Measurements from ENCODE around the gene CFL2.

The CFL2 gene

GRCh38 chr14:34668111-34668510 is 46.3 kb downstream of the CFL2 start:
- DNase-seq: no peak

- DNase-seq: no peak
Observed at GRCh38 chr14:34667007-34667406, 47.4 kb downstream of the CFL2 start.

GRCh38 chr14:34665785-34666435 is 48.5 kb downstream of the CFL2 start:
- no peak for DNase-seq

GRCh38 chr14:34662561-34663088 is 51.8 kb downstream of the CFL2 start:
- DNase-seq: no peak

DNA sequence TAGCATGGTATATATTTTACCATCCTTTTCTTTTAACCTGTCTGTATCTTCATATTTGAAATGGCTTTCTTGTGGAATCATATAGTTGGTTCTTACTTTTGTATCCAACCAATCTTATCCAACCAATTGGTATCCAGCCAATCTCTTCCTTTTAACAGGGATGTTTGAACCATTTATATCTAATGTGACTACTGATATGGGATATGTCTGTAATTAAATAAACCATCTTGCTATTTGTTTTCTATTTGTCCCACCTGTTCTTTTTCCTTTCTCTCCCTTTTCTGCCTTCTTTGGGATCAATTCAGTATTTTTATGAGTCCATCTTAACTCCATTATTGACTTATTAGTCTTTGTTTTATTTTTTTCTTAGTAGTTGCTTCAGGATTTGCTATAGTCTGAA is 53.6 kb downstream of the CFL2 start:
- DNase-seq: no peak
